GM18858 (cell line): Measurements from ENCODE around the gene PNPLA6.

Experiments
- ATAC-seq: cut with Tn5 transposase; IDR thresholded peaks from one replicate; pipeline ENCODE4 v1.9.1; 2021; ENCODE audit not compliant: unreplicated experiment

Gene PNPLA6

GRCh38 chr19:7515110-7515644, 20.3 kb upstream of the PNPLA6 start:
- ATAC-seq = no peak

- no peak for ATAC-seq
These were observed 19.8 kb upstream of the PNPLA6 start, which contains the start of gene ZNF358 for GRCh38 chr19:7515645-7516151. ZNF358 (plus strand) TSS chr19:7516103; CDS start chr19:7519243, 3,140 bp downstream.

- ATAC-seq = no peak
These were observed 19.2 kb upstream of the PNPLA6 start for GRCh38 chr19:7516333-7516732.

- ATAC-seq = no peak
These were observed 18.6 kb upstream of the PNPLA6 start for GRCh38 chr19:7516878-7517277.

GRCh38 chr19:7519361-7520130, 16.0 kb upstream of the PNPLA6 start:
- ATAC-seq = no peak

- ATAC-seq = no peak
These were observed 15.1 kb upstream of the PNPLA6 start for GRCh38 chr19:7520131-7521051.

- ATAC-seq = no peak
These were observed 13.9 kb upstream of the PNPLA6 start for GRCh38 chr19:7521551-7522071.

GRCh38 chr19:7522072-7522922, 13.2 kb upstream of the PNPLA6 start, which contains the start of gene MCOLN1:
MCOLN1 (plus strand) TSS chr19:7522624; CDS start chr19:7522751, 127 bp downstream.
- ATAC-seq = peak; percentile 59

GRCh38 chr19:7522923-7523667, 12.4 kb upstream of the PNPLA6 start:
- ATAC-seq = no peak

- no peak for ATAC-seq
These were observed 11.0 kb upstream of the PNPLA6 start for GRCh38 chr19:7524523-7524922.

- no peak for ATAC-seq
These were observed 10.4 kb upstream of the PNPLA6 start for GRCh38 chr19:7524992-7525739.

- ATAC-seq = no peak
These were observed 9.2 kb upstream of the PNPLA6 start for GRCh38 chr19:7526059-7526929.

- ATAC-seq = no peak
These were observed 7.9 kb upstream of the PNPLA6 start for GRCh38 chr19:7527516-7528191.

GRCh38 chr19:7528192-7528519, 7.4 kb upstream of the PNPLA6 start:
- no peak for ATAC-seq

GRCh38 chr19:7528522-7529245, 6.8 kb upstream of the PNPLA6 start:
- ATAC-seq = no peak

GRCh38 chr19:7529246-7529600, 6.3 kb upstream of the PNPLA6 start:
- ATAC-seq = no peak
